Left lobe of liver (tissue), 2 donors: ENCODE results near the gene PLCXD1. TPM values are rescaled to one million over a fixed set of nuclear protein-coding genes. Genes with fewer than 3 reads are reported as not detected.
A peak's percentile ranks its signal among the peaks of the same experiment; 100 is the strongest.
"Not testable (repeated sequence)": the region's sequence is repeated elsewhere in the genome, so short reads cannot be mapped to it uniquely, and the experiment has no call there.

Experiments
- ATAC-seq: fragments of 200-7000 bp; cut with Tn5 transposase; one replicate; pipeline ENCODE4 v1.9.1; 2020; ENCODE audit warnings: mild to moderate bottlenecking, moderate library complexity
- DNase-seq: peaks from one replicate; pipeline ENCODE4 v3.0.0-alpha.2; 2020; ENCODE audit warnings: low spot score
- total RNA-seq: library from RNA; stranded (reverse); gene quantifications from one replicate; pipeline ENCODE4 v1.2.1, GENCODE V29; 2021
- donor health status: DM: no; HTN: no; CAD: no; lungs with moderate emphysema.
- donor health status: DM: no; HTN: yes; CAD: no.

Gene PLCXD1
- total RNA-seq, 1 donor from 2014 or later: 11.4 TPM

- ATAC-seq: peak; percentile 77
- DNase-seq: peak; percentile 65
Observed at GRCh38 chrX:262381-262909, 18.7 kb upstream of the PLCXD1 start.

- DNase-seq: peak; percentile 43
- ATAC-seq: not testable (repeated sequence)
Observed at GRCh38 chrX:264006-264405, 17.2 kb upstream of the PLCXD1 start.

GRCh38 chrX:264634-265455, 16.3 kb upstream of the PLCXD1 start:
- ATAC-seq (peak; percentile 73), DNase-seq (peak; percentile 86)

GRCh38 chrX:265502-265901, 15.7 kb upstream of the PLCXD1 start:
- ATAC-seq (no peak), DNase-seq (peak; percentile 38)

GRCh38 chrX:267771-268261, 13.4 kb upstream of the PLCXD1 start:
- no peak for ATAC-seq
- DNase-seq: peak; percentile 40

- ATAC-seq (no peak), DNase-seq (peak; percentile 39)
Observed at GRCh38 chrX:270848-271367, 10.3 kb upstream of the PLCXD1 start.

- peak; percentile 88 for DNase-seq
- peak; percentile 72 for ATAC-seq
Observed at GRCh38 chrX:274904-275475, 6.2 kb upstream of the PLCXD1 start.

- peak; percentile 57 for DNase-seq
Observed at GRCh38 chrX:275476-275966, 5.7 kb upstream of the PLCXD1 start.

GRCh38 chrX:275967-276580, 5.1 kb upstream of the PLCXD1 start:
- ATAC-seq: peak; percentile 92
- DNase-seq: peak; percentile 94

More at GRCh38 chrX:275476-275966, 5.7 kb upstream of the PLCXD1 start:
- ATAC-seq: peak; percentile 42

- ATAC-seq (peak; percentile 46), DNase-seq (peak; percentile 64)
Observed at GRCh38 chrX:276581-277201, 4.5 kb upstream of the PLCXD1 start.

GRCh38 chrX:279757-280604, 1.2 kb upstream of the PLCXD1 start:
- not testable (repeated sequence) for DNase-seq, ATAC-seq

GRCh38 chrX:280722-281121, 459 bp upstream of the PLCXD1 start:
- ATAC-seq, DNase-seq: not testable (repeated sequence)

- not testable (repeated sequence) for DNase-seq, ATAC-seq
Observed at GRCh38 chrX:282000-282681, 960 bp downstream of the PLCXD1 start.

- ATAC-seq: peak; percentile 87
Observed at GRCh38 chrX:283115-283845, 2.1 kb downstream of the PLCXD1 start.

GRCh38 chrX:285076-285677, 4.0 kb downstream of the PLCXD1 start:
- no peak for ATAC-seq

More at GRCh38 chrX:283115-283845, 2.1 kb downstream of the PLCXD1 start:
- DNase-seq: peak; percentile 72

GRCh38 chrX:287670-288069, 6.5 kb downstream of the PLCXD1 start:
- DNase-seq (no peak), ATAC-seq (no peak)

More at GRCh38 chrX:285076-285677, 4.0 kb downstream of the PLCXD1 start:
- no peak for DNase-seq

- no peak for ATAC-seq
Observed at GRCh38 chrX:288561-288991, 7.4 kb downstream of the PLCXD1 start.

More at GRCh38 chrX:288561-288991, 7.4 kb downstream of the PLCXD1 start:
- DNase-seq: no peak
